HG03439 (cell line): Measurements from ENCODE around the gene CST7.
"Not testable (repeated sequence)": the region's sequence is repeated elsewhere in the genome, so short reads cannot be mapped to it uniquely, and the experiment has no call there.

ENCODE experiments used
- ATAC-seq: cut with Tn5 transposase; IDR thresholded peaks from one replicate; pipeline ENCODE4 v1.9.1; 2021; ENCODE audit warnings: mild to moderate bottlenecking, moderate library complexity; ENCODE audit not compliant: unreplicated experiment

Gene CST7

DNA sequence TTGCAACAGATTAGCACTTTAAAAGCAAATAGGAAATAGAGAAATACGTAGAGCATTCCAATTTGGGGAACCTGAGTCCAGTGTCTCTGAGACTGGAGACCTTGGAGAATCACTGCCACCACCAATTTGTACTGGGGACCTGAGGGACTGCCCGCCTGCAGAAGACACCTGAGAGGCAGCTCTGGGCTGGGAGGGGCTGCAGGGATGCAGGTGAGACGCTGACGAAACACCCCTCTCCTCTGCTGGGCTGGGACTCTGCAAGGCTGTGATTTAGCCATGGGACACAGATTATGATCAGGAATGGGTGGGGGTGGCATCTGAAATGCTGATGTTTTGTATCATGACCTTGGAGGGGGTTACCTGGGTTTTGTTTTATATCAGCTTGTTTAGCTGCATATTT, 50.5 kb downstream of the CST7 start:
- ATAC-seq = no peak

DNA sequence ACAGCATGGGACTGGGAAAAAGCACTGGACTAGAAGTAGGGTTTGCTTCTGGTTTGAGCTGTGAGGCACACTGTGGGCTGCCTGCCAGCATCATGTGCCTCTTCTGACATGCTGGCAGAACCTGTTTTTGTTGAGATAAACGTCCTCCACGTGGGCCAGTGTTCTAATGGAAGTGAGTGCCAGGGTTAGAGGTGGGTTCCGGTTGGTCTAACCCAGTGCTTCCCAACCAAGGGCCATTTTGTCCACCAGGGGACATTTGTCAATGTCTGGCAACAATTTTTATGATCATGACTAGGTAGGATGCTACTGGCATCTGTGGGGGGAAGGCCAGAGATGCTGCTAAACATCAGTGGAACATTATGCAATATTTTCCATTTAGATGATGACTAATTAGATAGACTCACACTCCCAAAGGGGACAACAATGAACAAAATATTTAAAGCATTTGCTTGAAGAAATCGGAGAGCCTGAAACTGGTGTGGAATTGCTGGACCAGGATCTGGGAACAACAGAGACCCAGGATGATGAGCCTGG, 51.3 kb downstream of the CST7 start:
- ATAC-seq = no peak

DNA sequence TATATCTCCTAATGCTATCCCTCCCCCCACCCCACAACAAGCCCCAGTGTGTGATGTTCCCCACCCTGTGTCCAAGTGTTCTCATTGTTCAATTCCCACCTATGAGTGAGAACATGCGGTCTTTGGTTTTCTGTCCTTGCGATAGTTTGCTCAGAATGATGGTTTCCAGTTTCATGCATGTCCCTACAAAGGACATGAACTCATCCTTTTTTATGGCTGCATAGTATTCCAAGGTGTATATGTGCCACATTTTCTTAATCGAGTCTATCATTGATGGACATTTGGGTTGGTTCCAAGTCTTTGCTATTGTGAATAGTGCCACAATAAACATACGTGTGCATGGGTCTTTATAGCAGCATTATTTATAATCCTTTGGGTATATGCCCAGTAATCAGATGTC, 52.3 kb downstream of the CST7 start:
- not testable (repeated sequence) for ATAC-seq

DNA sequence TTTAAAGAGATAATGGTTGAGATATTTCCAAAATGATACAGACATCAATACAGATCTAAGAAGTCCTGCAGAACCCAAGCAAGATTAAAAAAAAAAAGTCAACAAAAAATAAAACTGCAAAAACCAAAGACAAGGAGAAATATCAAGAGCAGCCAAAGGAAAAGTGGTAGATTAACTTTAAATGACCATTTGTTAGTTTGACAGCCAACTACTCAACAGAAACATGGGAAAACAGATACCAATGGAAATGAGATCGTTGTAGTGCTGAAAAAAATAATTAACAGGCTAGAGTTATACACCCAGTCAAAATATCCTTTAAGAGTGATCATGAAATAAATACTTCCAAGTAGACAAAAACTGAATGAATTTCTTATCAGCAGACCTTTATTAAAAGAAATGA, 53.9 kb downstream of the CST7 start:
- ATAC-seq = no peak

DNA sequence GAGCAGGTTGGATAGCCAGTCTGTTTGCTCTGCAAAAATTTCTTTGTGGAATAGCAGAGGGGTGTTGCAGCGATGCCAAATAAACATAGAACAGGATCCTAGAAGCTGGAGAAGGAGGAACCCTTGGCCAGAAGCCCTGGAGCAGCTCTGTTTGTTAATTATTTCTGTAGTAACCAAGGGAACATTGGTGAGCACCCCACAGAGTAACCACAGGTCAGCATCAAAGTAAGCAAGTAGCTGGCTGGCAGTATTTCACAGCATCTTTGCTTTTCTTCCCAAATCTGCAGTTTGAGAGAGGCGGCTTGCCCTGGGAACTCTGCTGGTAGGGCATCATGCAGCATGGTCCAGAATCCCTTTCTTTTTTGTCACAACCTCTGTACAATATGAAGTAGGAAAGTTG, 56.2 kb downstream of the CST7 start:
- ATAC-seq = no peak

DNA sequence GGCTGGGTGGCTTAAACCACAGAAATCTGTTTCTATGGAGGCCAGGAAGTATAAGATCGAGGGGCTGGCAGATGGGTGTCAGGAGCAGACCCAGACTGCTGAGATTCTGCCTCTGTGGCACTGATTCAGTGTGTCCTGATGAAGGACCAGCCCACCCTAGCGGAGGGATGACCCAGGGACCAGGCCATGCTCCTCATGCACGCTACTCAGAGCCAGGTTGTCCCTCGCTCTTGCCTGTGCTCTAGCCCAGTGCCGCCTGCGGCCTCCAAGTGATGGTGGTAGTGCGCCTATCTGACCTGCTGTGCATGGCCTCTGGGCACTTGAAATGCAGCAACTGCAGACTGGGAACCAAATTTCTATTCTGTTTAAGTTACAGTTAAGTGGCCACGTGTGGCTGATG, 56.6 kb downstream of the CST7 start:
- no peak for ATAC-seq

DNA sequence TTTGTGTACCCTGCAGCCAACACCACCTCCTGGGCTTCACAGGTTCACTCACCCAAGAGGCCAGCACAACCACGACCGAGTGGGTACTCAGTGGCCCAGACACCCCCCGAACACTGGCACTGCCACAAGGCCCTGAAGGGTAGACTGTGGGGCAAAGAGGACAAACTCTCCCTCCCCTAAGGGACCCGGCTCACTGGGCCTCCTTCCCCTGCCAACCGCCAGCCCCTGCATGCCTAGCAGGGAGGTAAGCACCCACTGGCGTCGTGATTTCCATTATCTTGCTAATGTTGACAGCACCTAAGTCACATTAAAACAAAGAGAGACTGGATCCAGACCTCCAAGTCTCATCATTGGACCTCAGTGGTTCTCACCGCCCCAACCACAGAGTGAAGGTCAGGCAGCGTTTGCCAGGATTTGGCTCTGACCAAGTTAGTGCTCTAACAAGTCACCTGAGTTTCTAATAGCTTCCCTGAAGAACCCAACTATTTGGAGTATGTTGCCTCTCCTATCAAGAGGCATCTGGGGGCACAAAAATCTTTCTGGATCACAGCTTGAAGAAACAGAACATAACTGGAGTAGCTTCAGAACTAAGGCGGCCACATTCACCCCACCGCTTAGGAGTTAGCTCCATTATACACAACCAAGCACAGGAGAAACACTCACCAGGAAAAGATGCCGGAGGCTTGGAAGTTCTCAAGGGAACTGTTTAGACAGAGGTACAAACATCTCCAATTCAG, 57.5 kb downstream of the CST7 start:
- no peak for ATAC-seq

DNA sequence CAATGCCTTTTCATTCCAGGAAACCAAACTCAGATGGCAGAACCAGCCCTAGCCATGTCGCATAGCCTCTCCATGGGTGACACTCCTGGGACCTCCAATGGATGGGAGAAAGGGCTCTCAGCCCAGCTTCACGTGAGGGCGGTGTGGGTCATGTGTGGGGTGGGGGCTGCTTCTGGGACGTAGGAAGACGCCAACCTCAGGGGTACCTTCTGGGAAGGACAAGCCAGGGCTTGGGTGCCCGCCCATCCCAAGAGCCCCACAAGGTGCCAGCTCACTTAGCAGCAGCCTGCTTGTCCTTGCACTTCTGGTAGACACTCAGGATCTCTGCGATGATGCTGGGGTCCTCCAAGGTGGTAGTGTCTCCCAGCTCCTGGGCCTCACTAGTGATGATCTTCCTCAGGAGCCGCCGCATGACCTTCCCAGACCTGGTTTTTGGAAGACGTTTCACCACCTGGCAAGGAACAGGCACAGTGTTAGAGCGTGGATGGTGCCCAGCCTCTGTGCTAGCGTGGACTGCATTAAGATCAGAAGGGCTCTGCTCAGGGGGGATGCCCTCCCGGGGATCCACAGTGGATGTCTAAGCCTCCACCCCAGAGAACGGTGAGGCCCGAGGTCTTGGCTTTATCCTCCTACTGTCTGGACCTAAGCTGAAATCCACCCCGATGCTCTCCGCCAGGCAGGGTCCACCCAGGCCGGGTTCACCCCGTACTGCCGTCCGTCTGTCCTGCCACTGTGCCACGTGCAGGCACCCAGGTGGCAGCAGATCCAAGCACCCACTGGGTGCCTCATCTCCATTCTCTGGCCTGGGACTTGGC, 58.6 kb downstream of the CST7 start:
- no peak for ATAC-seq

DNA sequence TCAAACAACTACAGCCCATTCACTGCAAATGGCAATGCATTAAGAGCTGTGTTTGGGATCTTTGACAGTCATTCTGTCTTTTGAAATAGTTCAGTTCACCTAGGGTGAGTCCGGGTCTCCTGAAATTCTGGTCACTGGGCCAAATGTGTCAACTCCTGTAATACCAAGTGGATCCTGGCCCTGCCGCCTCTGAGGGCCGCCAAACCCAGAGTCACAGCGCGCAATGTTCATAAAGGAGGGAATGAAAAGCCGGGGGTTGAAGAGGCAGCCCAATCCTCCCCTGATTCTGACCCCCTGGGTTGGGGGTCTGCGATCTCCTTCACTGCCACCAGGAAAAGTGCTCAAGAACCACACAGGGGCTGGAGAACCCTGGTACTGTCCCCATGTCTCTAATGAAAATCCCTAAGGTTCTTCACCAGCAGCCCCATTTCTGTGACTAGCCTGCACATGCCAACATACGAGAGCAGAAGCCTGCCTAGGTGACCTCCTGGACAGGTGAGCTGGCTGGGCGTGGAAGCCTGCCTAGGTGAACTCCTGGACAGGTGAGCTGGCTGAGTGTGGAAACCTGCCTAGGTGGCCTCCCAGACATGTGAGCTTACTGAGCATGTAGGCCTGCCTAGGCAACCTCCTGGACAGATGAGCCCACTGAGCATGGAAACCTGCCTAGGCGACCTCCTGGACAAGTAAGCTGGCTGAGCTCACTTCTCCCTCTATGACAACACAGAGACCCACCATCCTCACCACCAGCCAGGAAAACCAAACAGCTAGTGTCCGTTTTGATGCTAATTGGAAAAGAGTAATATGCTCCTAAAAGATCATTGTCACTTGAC, 59.5 kb downstream of the CST7 start:
- no peak for ATAC-seq
